ENCODE data around the gene PARVB.

The PARVB gene, protein sequence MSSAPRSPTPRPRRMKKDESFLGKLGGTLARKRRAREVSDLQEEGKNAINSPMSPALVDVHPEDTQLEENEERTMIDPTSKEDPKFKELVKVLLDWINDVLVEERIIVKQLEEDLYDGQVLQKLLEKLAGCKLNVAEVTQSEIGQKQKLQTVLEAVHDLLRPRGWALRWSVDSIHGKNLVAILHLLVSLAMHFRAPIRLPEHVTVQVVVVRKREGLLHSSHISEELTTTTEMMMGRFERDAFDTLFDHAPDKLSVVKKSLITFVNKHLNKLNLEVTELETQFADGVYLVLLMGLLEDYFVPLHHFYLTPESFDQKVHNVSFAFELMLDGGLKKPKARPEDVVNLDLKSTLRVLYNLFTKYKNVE

GRCh38 chr22:44024288-44024921 lies at the start of gene PARVB:
TSS of gene PARVB (plus strand) at chr22:44024302. CDS start at chr22:44024340, 38 bp downstream.
- DNase-seq (ENCODE audit: low spot score), result no peak

DNA sequence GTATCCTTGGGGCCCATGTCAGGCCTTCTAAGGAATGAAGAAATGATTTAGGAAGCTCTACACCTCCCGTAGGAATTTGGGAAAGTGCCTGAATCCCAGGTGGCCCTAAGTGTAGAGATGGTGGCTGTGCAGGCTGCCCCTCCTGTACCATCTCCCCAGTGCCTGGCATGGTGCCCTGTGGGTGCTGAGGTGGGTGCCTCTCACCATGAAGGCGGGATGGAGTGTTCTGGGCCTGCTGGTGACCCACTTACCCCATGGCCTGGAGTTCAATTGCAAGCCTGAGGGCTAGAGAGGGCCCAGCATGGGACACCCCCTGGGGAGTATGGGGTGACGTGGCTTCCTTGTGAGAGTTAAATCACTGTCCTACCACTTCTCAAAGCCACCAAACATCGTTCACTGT lies 49.1 kb upstream of the PARVB start:
- no peak for DNase-seq (ENCODE audit: low spot score)

DNA sequence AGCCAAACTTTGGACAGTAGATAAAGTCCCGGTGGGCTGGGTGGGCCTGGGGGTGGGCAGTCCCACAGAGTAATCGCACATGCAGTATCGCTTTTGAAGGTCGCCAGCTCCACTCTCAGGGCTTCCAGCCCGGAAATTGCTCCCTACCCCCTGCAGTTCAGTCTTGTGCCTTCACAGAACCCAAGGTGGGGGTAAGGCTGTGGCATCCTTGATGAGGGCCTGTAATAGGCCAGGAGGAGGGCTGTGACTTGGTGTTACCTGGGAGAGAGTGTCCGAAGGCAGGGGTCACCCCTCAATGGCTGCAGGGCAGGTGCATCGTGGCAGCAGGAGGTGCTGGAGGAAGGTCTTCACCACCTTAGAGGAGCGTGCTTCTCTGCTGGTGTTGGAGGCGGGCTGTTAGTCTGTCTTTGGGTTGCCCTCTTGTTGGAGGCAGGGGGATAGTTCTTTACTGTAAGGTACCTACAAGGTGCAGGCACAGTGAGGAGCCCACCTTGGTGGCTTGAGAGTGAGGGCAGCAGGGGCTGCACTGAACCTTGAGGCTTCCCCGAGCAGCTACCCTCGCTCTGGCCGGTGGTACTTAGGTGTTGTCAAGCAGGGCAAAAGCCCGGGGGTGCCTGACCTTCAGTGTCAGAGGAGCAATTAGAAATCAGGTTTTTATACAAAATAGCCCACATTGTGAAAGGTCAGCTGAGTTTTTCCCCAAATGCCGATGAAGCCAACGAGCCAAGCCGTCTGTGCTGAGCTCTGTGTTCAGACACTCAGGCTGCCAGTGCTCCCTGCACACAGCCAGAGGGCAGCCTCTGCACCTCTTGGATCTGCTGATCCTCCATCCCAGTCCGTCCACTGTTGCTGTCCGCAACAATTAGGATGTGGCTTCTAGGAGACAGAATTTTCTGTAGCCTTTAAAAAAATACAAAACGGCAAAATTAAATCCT lies 47.0 kb upstream of the PARVB start:
- DNase-seq (ENCODE audit: low spot score), result no peak

DNA sequence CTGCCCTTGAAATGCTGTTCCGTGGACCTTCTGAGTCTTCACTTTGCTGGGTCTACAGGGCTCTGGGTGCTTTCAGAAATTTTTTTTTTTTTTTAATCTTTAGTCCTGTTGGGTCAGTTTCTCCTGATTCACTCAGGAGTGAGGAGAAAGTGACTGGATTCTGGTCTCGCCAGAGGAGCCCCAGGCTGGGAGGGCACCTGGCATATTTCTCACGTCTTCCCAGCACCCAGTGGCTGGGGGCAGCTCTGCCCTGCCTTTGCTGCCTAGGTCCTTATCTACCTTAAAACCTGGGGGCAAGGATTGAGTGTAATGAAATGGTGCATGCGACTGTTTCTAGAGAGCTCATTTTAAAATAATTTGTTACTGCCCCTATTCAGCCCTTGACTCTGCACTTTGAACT lies 45.5 kb upstream of the PARVB start:
- DNase-seq (ENCODE audit: low spot score), result no peak

GRCh38 chr22:43980579-43980978 lies 43.5 kb upstream of the PARVB start:
- no peak for DNase-seq (ENCODE audit: low spot score)

DNA sequence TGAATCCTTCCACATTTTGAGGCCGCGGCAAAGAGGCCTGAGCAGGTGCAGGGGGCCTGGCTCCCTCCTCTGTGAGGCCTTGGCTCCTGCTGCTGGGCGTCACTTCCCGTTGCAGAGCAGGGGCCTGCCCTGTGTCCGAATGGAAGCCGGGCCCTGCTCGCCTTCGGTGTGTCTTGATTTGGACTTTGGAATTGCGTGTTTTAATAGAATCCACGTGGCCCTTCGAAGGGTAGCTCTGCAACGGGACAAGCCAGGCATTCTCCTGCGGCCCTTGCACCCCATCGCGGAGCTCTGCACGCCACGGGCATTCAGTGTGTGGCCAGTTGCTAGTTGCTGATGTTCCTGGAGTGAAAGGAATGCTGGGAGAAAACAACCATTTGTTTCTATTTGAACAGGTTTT lies 43.1 kb upstream of the PARVB start:
- no peak for DNase-seq (ENCODE audit: low spot score)

DNA sequence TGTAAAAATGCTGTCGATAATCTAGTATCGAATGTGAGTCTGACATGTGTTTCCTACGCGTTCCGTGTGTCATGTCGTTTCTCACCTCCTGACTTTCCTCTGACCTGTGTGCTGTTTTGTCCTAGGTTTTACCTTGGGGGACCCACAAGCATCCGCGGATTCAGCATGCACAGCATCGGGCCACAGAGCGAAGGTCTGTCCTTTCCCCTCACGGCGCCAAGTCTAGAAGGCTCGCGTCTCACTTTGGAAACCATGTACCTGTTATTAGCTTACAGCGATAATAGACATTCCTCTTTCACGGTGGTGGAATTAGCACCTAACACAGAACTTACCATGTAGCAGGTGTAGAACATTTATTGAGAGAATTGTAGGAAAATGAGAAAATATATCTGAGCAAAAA lies 40.3 kb upstream of the PARVB start:
- DNase-seq (ENCODE audit: low spot score), result no peak

DNA sequence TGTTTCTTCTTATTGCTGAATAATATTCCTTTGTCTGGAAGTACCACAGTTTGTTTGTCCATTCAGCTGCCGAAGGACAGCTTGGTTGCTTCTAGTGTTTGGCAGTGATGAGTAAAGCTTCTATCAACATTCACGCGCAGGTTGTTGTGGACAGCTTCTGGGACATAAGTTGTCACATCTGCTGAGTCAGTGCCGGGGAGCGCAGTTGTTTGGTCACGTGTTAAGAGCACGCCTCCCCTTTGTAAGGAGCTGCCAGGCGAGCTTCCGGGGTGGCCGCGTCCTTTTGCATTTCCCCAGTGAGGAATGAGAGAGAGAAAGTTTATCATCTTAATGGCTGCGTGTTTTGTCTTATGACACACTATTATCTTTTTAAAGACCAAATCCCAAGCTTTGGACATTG lies 38.6 kb upstream of the PARVB start:
- DNase-seq (ENCODE audit: low spot score), result no peak

- no peak for DNase-seq (ENCODE audit: low spot score)
Measured at GRCh38 chr22:43988116-43988820, 35.8 kb upstream of the PARVB start.

DNA sequence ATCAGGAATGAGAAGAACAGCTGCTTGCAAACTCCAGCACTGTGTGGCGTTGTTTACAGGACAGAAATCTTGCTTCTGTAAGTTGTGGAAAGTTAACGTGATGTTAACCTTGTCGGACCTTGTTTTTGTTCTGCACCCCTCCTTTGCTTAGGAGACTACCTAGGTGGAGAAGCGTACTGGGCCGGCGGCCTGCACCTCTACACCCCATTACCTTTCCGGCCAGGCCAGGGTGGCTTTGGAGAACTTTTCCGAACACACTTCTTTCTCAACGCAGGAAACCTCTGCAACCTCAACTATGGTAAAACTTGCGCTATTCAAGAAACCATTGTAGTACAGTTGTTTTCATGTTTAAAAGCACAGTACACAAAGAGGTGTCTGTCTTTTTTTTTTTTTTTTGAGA lies 35.1 kb upstream of the PARVB start:
- no peak for DNase-seq (ENCODE audit: low spot score)

GRCh38 chr22:43990044-43990443 lies 34.1 kb upstream of the PARVB start:
- no peak for DNase-seq (ENCODE audit: low spot score)

DNA sequence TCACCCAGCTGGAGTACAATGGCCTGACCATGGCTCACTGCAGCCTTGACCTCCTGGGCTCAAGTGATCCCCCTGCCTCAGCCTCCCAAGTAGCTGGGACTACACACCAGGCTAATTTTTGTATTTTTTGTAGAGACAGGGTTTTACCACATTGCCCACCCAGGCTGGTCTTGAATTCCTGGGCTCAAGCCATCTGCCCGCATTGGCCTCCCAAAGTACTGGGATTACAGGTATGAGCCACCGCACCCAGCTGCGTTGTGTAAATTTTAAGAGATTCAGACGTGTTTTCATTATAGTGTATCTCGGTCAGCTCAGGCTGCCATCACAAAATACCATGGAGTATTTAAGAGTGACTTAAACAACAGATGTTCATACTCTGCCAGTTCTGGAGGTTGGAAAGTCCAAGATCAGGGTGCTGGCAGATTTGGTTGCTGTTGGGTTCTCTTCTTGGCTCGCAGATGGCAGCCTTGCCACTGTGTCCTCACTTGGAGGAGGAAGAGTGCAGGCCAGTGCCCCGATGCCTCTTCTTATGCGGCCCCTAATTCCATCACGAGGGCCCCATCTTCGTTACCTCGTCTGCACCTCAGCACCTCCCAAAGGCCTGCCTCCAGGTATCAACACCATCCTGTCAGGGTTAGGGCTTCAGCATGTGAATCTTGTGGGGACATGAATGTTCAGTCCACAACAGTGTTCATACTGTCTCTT lies 32.6 kb upstream of the PARVB start:
- no peak for DNase-seq (ENCODE audit: low spot score)

GRCh38 chr22:43992331-43992821 lies 31.7 kb upstream of the PARVB start:
- no peak for DNase-seq (ENCODE audit: low spot score)

DNA sequence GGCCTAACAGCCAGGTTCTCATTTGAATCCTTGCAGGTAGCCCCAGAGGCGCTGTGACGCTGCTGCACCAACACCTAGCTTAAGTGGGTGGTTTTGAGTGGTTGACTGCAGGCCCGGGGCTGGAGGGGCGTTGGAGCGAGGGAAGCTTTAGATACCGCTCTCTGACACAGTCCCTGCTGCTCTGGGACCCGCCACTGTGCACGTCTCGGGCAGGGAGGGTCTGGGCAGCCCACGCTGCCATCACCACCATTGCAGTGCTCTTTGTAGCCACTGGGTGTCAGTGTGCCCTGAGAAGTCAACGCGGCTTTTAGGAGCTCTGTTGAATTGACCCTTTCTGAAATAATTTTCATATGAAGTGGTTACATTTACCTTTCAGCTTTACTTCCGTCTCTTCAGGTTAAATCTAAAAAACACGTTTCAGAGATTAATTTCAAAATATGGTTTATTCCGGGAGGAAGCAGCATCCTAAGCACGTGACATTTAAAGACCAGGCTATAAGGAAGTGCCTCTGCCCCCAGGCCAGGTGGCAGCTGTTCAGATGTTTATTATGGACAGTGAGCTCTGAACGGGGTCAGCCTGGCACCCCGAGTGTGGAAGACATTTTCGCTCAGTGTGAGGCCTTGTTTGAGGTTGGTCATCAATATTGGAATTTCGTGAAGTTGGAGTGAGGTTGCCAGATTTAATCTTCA lies 30.9 kb upstream of the PARVB start:
- DNase-seq (ENCODE audit: low spot score), result peak; percentile 67

GRCh38 chr22:43994006-43994405 lies 30.1 kb upstream of the PARVB start:
- no peak for DNase-seq (ENCODE audit: low spot score)

DNA sequence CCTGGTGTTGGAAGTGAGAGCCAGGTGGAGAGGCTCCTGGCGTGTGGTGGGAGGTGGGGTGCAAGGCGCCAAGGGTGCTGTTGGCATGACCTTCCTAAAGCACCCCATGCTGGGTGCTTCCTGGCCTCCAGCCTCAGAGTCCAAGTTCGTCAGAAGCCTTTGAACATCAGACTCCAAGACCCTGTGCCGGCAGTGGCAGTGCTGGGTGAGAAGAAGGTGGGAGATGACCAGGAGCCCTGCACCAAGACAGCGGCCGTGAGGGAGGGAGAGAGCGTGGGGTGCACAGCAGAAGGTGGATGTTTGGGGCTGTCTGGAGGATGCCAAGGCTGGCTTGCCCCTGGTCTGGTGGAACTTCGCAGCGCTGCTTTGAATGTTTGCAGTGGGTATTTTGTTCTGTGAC lies 29.7 kb upstream of the PARVB start:
- no peak for DNase-seq (ENCODE audit: low spot score)

DNA sequence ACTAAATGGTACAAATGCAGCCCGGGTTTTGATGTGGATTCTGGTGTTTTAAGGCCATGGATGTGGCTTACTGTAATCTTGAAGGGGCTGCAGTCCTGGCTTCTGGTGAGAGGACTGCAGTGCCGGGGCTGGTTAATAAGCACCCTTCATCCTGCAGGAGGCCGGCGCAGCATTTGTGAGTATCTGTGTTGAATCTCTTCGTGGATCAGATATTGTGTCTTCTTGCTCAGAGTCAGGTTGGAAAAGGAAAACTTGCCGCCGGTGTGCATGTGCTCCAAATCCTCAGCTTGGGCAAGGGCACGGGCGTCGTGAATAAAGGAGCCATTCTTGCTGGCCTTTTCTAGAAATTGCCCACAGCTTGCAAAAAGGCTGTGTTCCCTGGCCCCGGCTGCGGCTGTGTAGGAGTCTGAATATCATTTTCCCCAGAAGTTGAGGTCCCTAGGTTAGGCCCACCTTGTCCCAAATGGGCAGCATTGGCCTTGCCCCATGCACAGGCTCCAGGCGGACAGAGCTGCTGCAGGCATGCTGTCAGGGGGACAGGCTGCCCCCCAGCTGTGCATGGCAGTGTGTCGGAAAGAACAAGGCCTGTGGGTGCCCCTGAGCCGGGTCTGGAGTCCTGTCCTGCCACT lies 28.9 kb upstream of the PARVB start:
- DNase-seq (ENCODE audit: low spot score), result no peak

DNA sequence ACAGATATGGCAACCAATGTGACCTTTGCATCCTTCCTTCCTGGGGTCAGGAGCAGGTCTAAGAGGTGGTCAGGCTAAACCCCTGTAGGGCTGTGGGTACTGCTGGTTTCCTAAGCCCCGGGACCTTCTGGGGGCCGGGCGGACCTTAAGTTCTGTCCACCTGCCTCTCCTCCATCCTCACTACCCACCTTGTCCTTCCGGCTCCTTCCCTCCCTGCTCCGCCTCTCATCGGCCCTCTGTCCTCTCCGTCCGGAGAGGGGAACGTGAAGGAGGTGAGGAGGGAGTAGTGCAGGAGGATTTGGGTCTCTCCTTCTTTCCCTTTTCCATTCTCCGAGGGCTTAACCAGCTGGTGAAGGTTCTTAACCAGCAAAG lies 28.3 kb upstream of the PARVB start:
- no peak for DNase-seq (ENCODE audit: low spot score)

GRCh38 chr22:43996170-43996980 lies 27.7 kb upstream of the PARVB start:
- DNase-seq (ENCODE audit: low spot score), result peak; percentile 60

DNA sequence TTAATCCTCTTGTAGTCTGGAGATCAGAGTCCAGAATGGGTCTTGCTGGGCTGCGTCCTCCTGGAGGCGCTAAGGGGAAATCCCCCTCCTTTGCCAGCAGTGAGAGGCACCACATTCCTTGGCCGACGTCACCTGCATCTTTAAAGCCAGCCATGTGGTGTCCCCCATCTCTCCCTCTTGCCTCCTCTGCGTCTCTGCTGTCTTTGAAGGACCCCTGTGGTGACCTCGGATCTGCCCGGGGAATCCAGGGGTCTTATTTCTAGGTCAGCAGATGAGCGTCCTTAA lies 27.2 kb upstream of the PARVB start:
- no peak for DNase-seq (ENCODE audit: low spot score)
